Gastrocnemius medialis (tissue), 4 donors: ENCODE measurements around the gene CTCF. TPM values are rescaled to one million over a fixed set of nuclear protein-coding genes. Genes with fewer than 3 reads are reported as not detected.

Experiments used
- ATAC-seq, 2 donors: fragments of 150-250 bp; one replicate each; pipeline ENCODE4 v1.9.1; 2016
- DNase-seq, 2 donors: peaks; one replicate each; pipeline ENCODE4 v3.0.0-alpha.2; 2019
- H3K27ac ChIP-seq, 4 donors: fragments of 200-600 bp; sonication (generic); 1 replicate in 1 of 4; 2 replicates in 3 of 4; pipeline ENCODE4 v1.5.1; 2016 to 2018; ENCODE audit warnings: mild to moderate bottlenecking in 2 of 4, moderate library complexity in 1 of 4
- H3K27me3 ChIP-seq, 3 donors: fragments of 200-600 bp; sonication (generic) in 2 of 3; 1 replicate in 1 of 3; 2 replicates in 2 of 3; pipeline versions ENCODE4 v1.5.1 to v1.6.0; 2016 to 2019; ENCODE audit warnings: mild to moderate bottlenecking in 1 of 3, moderate library complexity in 1 of 3
- H3K36me3 ChIP-seq, 2 donors: fragments of 200-600 bp; sonication (generic) in 1 of 2; one replicate each; pipeline ENCODE4 v1.5.1; 2017 to 2018
- H3K4me1 ChIP-seq, 2 donors: fragments of 200-600 bp; sonication (generic) in 1 of 2; one replicate each; pipeline ENCODE4 v1.5.1; 2016 to 2017; ENCODE audit warnings: mild to moderate bottlenecking in 2 of 2
- H3K4me3 ChIP-seq, 4 donors: fragments of 200-600 bp; sonication (generic) in 3 of 4; 1 replicate in 1 of 4; 2 replicates in 3 of 4; pipeline ENCODE4 v1.5.1; 2016 to 2019; ENCODE audit warnings: mild to moderate bottlenecking in 2 of 4
- H3K9me3 ChIP-seq, 3 donors: fragments of 200-600 bp; sonication (generic) in 2 of 3; 1 replicate in 1 of 3; 2 replicates in 2 of 3; pipeline ENCODE4 v1.5.1; 2016 to 2019
- POLR2A ChIP-seq, 2 donors: fragments of 450-650 bp; IDR thresholded peaks; one replicate each; pipeline ENCODE4 v1.6.1; 2017; ENCODE audit warnings: antibody characterized with exemption in 2 of 2, mild to moderate bottlenecking in 2 of 2, moderate library complexity in 2 of 2
- in situ Hi-C, 4 donors: fragments of 200-750 bp; cut with MboI; loops; one replicate each; pipeline versions ENCODE4 v1.15.0 to v1.8.0; 2017; ENCODE audit warnings: low sequenced_read_pairs in 4 of 4
- intact Hi-C: fragments of 100-400 bp; cut with DNase I; formaldehyde crosslinking; loops from one replicate; pipeline ENCODE4 v1.15.1; 2023; ENCODE audit warnings: low total_unique reads
- total RNA-seq, 4 donors: library from RNA; depleted of rRNA; stranded (reverse); fragments of >200 nt; gene quantifications; one replicate each; pipeline versions ENCODE4 v1.1.0 to v1.2.3, GENCODE V29; 2016
- TF ChIP-seq, protein P1 (sequence below), 5 experiments: fragments of 450-650 bp in 3 of 5; fragments of 200-600 bp in 2 of 5; sonication (generic) in 2 of 5; IDR thresholded peaks in 4 of 5; conservative IDR thresholded peaks in 1 of 5; 1 replicate in 4 of 5; 2 replicates in 1 of 5; pipeline ENCODE4 v1.5.1; 2016 to 2019; ENCODE audit warnings: antibody characterized with exemption in 5 of 5, mild to moderate bottlenecking in 3 of 5, moderate library complexity in 3 of 5

Gene CTCF
- total RNA-seq, 4 donors from 2014 or later: 25.9 to 35.9 (median 30.3) TPM

DNA sequence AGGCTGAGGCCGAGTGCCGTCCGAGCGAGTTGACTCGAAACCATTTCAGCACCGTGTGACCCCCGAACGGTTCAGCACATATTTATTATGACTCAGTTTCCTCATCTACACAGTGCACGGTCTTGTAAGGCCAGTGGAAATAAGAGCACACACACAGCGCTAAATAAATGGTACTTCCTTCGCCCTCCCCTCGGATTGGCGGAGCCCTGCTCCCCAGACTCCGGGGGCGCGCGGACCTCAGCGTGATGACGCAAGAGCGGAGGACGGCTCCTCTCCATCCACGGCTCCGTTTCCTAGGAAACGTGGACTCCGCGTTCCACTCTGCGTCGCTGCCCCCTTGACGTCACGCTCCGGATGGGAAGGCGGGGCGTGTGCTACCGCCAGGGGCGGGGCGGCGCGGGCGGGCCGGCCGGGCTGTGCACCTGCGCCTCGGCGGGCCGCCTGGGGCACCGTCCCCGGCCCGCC is 98.3 kb downstream of the CTCF start, which contains the start of gene PARD6A:
Gene PARD6A (plus strand): TSS at position 397 of the 465 bp plus-strand sequence. CDS start 79 bp downstream, outside the sequence.
- Histone ChIP-seq H3K27me3 (no peaks in the 10 kb centered on the region), H3K27ac (peak within 1 kb of the TSS; percentile 91 to 97 (median 94)), H3K4me3 (peak within 1 kb of the TSS; percentile 66 to 83 (median 76)), H3K4me1 (peaks cover 19% of the 10 kb centered on the region in 2 donors), H3K36me3 (peaks cover 0 to 12% of the 10 kb centered on the region in 2 donors), H3K9me3 (no peaks in the 10 kb centered on the region)
- in situ Hi-C loops: loop anchor here in 2 of 4 donors (10.0 kb wide), 2 partner anchors 106 to 136 kb away; partner anchors contain the start of gene RIPOR1 (in 1 of the 2)
- ATAC-seq (peak; percentile 83 to 88), DNase-seq (peak; percentile 88 to 90)
- peak in 1 of 2 donors; percentile 61 for TF ChIP-seq POLR2A (IDR thresholded peaks at IDR 0.05)
- TF ChIP-seq, protein P1, sequence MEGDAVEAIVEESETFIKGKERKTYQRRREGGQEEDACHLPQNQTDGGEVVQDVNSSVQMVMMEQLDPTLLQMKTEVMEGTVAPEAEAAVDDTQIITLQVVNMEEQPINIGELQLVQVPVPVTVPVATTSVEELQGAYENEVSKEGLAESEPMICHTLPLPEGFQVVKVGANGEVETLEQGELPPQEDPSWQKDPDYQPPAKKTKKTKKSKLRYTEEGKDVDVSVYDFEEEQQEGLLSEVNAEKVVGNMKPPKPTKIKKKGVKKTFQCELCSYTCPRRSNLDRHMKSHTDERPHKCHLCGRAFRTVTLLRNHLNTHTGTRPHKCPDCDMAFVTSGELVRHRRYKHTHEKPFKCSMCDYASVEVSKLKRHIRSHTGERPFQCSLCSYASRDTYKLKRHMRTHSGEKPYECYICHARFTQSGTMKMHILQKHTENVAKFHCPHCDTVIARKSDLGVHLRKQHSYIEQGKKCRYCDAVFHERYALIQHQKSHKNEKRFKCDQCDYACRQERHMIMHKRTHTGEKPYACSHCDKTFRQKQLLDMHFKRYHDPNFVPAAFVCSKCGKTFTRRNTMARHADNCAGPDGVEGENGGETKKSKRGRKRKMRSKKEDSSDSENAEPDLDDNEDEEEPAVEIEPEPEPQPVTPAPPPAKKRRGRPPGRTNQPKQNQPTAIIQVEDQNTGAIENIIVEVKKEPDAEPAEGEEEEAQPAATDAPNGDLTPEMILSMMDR (IDR thresholded peaks at IDR 0.05 in 4 of 5, conservative IDR thresholded peaks at IDR 0.05 in 1 of 5): peak in 3 of 5 experiments; percentile 15 to 23 (median 20)
- intact Hi-C loops: loop anchor here (1.0 kb wide), 1 partner anchor 98 kb away; the partner anchor contains the start of gene CTCF

DNA sequence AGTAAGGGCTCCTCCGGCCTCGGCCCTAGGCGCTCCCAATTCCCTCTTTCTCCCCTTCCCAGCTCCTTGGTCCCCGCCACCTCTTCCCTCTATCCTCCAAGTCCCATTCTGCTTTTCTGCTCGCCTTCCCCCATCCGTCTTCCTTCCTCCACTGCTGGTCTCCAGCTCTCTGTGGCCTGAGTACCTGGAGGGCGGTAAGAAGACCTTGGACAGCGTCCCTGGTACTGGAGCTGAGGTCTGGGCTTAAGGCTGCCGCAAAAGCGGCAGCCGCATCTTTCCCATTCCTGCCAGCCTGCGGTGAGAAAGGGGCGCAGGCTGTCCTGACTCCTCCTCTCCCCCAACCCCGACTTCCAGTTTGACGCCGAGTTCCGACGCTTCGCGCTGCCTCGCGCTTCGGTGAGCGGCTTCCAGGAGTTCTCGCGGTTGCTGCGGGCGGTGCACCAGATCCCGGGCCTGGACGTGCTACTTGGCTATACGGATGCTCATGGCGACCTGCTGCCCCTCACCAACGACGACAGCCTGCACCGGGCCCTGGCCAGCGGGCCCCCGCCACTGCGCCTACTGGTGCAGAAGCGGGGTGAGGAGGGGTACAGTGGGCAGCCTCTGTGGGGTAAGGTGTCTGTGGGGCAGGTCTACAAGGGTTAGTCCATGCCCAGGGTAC is 98.9 kb downstream of the CTCF start:
- in situ Hi-C loops (loop anchor here in 2 of 4 donors (10.0 kb wide), 2 partner anchors 106 to 136 kb away; partner anchors contain the start of gene RIPOR1 (in 1 of the 2)), intact Hi-C loops (no loop called here)
- Histone ChIP-seq H3K4me3 (peak overlapping the region; percentile 66 to 83 (median 76)), H3K27ac (peak overlapping the region; percentile 91 to 97 (median 94)), H3K27me3 (no peaks in the 10 kb centered on the region), H3K36me3 (peaks cover 0 to 12% of the 10 kb centered on the region in 2 donors), H3K4me1 (peaks cover 24 to 25% of the 10 kb centered on the region in 2 donors), H3K9me3 (no peaks in the 10 kb centered on the region)
- no peak for ATAC-seq
- peak in 1 of 2 donors; percentile 5 for TF ChIP-seq POLR2A (IDR thresholded peaks at IDR 0.05)
- TF ChIP-seq, protein P1 (IDR thresholded peaks at IDR 0.05 in 4 of 5, conservative IDR thresholded peaks at IDR 0.05 in 1 of 5): no peak
- no peak for DNase-seq

- DNase-seq (no peak), ATAC-seq (no peak)
- in situ Hi-C loops: loop anchor here in 2 of 4 donors (10.0 kb wide), 2 partner anchors 107 to 137 kb away; partner anchors contain the start of gene RIPOR1 (in 1 of the 2)
Measured at GRCh38 chr16:67661886-67662652, 99.7 kb downstream of the CTCF start.

GRCh38 chr16:67662653-67663010 is 100.3 kb downstream of the CTCF start:
- H3K4me3 ChIP-seq: no peak overlapping the region
- intact Hi-C loops: no loop called here
- H3K4me1 ChIP-seq: peaks cover 32 to 36% of the 10 kb centered on the region in 2 donors
- H3K9me3 ChIP-seq: no peaks in the 10 kb centered on the region
- ATAC-seq (no peak), DNase-seq (no peak)
- H3K36me3 ChIP-seq: peaks cover 0 to 12% of the 10 kb centered on the region in 2 donors
- TF ChIP-seq, protein P1 (IDR thresholded peaks at IDR 0.05 in 4 of 5, conservative IDR thresholded peaks at IDR 0.05 in 1 of 5): no peak
- no peak for TF ChIP-seq POLR2A (IDR thresholded peaks at IDR 0.05)
- H3K27me3 ChIP-seq: no peaks in the 10 kb centered on the region
- in situ Hi-C loops: loop anchor here in 2 of 4 donors (10.0 kb wide), 2 partner anchors 108 to 138 kb away; partner anchors contain the start of gene RIPOR1 (in 1 of the 2)
- H3K27ac ChIP-seq: no peak overlapping the region

More at GRCh38 chr16:67661886-67662652, 99.7 kb downstream of the CTCF start:
- peaks cover 0 to 12% of the 10 kb centered on the region in 2 donors for H3K36me3 ChIP-seq
- H3K27me3 ChIP-seq: no peaks in the 10 kb centered on the region
- intact Hi-C loops: no loop called here
- peaks cover 26 to 30% of the 10 kb centered on the region in 2 donors for H3K4me1 ChIP-seq
- H3K4me3 ChIP-seq: no peak overlapping the region
- H3K9me3 ChIP-seq: no peaks in the 10 kb centered on the region
- TF ChIP-seq, protein P1 (IDR thresholded peaks at IDR 0.05 in 4 of 5, conservative IDR thresholded peaks at IDR 0.05 in 1 of 5): no peak
- no peak for TF ChIP-seq POLR2A (IDR thresholded peaks at IDR 0.05)
- H3K27ac ChIP-seq: no peak overlapping the region
